ENCODE measurements around the gene LBX2.
"Not testable (repeated sequence)": the region's sequence is repeated elsewhere in the genome, so short reads cannot be mapped to it uniquely, and the experiment has no call there.

The LBX2 gene

DNA sequence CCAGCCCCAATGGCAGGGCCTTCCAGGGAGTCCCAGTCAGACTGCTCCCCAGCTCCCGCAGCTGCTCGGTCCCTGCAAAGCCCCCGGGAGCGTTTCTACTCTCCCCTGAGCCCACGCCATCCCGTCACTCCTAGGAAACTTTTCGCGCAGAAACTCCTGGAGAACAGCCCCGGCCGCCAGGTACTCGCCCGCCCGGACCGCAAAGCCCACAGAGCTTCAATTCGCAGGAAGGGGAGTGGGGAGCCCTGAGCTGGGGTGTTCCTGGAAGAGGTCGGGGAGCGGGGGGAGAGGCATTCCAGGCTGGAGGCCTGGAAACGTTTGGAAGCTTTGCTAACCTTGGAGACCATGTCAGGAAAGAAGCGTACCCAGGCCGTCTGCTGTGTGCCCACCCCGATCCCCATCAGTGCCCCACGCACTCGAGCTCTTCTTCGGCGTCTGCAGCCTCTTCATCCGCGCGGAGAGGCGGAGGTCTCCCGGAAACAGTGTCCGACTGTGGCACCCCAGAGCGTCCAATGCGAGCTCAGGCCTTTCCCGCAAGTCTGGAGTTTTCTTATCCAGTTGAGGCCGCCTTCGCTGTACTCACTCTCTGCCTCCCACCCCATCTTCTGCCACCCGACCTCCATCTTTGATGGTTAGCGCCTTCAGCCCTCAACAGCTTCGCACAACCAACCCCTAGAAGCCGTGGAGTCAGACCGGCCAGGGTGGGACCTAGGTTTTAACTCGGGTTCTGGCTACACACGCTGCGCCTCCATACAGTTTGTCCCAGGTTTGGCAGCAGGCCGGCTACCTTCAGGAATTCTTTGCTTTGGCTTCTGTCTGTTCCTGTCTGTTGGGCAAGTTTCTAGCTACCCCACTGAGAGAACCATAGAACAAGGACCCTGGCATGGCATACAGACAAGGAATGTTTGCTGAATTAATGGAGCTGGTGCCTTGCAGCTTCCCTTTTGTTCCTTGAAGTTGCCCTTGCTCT is 4.4 kb upstream of the LBX2 start:
- DNase-seq = no peak

DNA sequence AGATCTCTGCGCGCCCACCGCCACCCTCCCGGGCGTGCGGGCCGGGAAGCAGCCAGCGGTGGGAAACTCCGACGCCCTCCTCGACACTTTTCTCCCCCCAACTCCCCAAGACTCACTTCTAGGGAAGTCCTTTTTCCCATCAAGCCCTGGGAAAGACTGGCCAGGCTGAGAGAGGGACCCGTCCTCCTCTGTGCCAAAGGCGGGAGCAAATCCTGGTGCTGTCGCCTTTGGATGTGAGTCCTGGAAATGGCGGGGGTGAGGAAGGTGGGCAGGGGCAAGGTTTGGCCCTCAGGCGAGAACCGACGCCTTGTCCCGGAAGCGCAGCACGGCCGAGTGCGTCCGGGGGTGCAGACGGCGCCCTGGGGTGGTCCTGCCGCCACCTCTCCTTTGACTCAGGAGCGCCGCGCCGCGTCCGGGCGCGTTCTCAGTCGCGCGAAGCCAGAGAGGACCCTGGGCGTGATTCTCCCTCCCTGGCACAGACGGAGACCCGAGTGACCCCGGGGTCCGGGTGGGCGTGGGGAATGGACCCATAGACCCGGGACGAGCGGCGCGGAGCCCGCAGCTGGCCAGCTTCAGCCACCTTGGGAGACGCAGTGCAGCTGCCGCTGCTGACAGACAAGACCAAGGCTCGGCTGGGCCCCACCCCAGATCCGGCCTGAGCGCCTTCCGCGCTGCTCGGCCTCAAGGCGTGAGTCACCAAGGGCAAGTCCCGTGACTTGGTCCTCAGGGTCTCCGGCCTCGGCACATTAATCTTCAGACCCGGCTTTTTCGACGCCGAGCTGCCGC is 3.5 kb upstream of the LBX2 start:
- no peak for DNase-seq

DNA sequence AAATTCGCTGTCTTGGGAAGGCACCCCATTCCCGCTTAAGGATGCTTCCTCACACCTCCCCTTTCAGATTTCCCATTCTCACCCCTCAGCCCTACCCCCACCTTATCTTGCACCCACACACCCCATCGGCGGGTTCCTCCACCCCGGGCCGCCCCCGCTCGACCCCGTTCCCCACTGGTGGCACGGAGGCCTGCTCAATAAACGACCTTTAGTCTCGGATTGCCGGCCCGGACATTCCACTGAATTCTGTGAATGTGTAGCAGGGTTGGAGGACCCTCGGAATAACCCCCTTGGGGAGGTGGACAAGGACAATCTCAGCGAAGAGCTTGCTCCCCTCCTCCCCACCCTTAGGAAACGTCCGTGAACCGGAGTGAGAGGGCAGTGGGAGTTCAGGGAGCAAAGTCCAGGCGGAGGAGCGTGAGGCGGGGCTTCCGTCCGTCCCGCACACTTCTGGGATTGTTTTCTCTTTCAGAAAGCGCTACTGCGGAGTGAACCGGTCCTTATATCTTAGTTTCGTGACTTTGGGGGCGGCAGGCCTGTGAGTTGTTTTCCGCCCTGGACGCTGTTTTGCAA is 2.8 kb upstream of the LBX2 start:
- no peak for DNase-seq

DNA sequence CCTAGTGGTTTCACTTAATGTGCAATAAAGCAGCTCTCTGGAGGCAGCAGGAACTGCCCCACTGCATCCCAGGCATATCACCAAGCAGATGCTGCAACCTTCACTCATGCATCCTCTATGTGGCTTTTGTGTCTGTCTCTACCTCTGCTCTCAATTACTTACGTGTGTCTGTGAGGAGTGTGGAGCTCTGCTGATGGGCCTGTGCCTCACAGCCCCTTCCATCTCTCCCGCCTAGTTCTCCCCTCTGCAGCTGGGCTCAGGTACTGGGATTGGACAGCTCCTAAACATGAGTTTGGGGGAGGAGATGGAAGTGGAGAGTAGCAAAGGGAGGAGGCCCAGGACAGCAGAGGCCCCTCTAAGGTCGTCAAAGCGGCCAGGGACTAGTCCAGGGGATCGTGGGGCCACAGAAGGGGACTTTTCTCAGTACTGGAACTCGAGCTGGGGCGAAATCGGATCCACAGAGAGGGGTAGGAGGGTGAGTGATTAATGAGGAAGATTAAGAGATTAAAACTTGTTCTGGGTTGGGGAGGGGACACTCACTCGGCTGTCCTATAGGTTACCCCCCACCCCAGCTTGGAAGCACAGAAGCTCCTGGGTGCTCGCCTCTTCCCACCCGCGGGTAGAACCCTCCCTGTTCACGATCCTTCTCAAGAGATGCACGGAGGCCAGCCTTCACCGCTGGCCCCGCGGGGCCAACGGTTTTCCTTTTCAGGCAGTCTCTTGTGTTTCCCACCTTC is 2.1 kb upstream of the LBX2 start:
- no peak for DNase-seq

DNA sequence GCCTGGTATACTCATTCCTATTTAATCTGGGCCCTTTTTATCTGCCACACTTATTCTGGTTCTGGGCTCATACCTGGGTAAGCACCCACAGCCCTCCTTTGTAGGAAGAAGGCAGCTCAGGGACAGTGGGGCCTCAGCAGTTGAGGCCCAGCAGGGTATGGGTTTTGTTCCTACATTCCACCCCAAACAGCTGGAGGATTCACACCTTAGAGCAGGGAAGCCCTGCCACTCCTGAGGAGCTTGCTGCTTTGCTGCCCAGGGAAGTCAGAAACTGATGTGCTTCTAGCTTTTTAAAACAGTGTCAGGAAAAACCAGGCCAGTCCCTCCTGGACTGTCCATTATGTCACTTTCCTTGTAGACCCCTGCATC is 1.2 kb upstream of the LBX2 start:
- DNase-seq = no peak

DNA sequence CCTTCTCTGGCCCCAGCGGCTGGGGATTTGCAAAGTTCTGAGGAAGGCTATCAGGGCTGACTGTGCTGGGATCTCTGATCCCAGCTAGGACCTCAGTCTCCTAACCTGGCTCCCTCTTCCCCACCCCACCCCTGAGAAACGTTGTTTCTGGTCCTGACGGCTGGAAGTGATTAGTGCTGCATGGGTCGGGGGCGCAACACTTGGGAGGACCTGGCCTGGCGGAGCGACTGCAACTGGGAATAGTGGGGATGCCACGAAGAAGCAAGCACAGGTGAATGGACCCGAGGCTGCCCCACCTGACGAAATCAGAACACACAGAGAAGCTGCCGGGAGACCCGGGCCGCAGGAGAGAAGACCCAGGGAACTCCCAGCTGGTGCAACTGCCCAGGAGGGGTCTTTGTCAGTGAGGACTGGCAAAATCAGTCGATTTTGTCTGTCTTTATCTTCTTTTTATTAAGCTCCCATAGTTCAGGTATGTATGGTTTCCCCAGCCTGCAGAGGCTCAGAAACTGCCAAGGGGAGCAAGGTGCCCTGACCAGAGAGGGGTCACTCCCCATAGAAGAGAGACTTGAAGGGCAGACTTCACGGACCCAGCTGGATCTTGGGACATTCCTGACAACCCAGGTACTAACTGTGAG is 656 bp upstream of the LBX2 start:
- DNase-seq = no peak

DNA sequence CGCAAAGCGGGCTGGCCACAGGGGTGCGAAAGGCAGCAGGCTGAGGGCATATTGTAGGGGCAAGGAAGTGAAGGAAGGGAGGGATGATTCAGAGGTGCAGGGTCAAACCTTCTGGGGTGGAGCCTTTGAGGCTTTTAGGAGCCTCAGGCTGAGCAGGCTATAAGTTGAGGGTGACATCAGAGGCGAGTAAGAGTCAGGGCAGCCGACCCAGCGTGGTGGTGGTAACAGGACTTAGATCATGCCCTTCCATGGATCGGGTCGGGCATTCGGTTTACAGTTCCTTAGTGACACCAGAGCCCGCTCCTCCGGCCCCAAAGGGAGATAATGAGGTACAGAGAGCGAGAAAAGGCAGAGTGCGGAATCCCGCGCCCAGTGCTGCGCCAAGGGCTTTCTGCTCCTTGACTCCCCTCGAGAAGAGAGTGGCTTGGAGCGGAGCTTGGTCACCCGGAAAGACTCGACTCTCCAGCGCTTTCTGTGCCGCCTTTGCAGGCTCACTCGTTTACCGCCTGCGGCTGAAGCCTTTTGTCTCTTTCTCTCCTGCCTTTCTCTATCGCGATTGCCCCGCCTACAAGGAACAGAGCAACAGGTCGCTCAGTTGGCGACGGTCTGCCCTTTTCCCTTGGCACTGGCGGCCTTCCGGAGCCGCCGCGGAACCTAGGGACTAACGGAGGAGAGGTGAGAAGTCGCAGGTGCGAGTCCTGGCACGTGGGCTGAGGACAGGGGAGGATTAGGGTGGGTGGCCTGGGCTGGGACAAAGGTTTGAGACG is 720 bp downstream of the LBX2 start:
- DNase-seq = no peak

DNA sequence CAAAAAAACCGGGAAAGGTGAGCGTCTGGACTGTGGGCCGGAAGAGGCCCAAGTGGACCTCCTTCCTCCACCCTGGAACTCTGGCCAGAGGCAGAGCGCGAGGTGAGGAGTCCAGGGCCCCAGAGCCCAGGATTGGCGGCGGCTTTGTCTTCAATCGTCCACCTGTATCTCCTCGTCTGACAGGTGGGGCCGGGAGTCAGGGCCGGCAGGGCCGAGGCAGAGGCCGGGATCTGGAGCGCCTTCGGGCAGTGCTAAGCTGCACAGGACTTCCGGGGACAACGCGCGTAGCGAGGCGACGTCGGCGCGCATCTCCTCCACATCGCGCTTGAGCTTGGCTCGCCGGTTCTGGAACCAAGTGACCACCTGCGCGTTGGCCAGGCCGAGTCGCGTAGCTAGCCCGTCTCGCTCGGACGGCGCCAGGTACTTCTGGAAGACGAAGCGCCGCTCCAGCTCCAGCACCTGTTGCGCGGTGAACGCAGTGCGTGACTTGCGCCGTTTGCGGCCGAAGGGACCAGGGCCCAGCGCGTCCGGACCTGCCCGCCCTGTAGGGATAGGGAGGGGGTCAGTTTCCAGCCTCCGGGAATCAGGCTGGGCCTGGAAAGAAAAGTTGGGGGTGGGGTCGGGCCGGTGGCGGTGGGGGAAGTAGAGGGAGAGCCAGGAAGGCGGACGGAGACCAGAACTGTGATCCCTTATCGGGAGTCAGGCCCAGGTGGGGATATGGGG is 1.5 kb downstream of the LBX2 start:
- DNase-seq = no peak

DNA sequence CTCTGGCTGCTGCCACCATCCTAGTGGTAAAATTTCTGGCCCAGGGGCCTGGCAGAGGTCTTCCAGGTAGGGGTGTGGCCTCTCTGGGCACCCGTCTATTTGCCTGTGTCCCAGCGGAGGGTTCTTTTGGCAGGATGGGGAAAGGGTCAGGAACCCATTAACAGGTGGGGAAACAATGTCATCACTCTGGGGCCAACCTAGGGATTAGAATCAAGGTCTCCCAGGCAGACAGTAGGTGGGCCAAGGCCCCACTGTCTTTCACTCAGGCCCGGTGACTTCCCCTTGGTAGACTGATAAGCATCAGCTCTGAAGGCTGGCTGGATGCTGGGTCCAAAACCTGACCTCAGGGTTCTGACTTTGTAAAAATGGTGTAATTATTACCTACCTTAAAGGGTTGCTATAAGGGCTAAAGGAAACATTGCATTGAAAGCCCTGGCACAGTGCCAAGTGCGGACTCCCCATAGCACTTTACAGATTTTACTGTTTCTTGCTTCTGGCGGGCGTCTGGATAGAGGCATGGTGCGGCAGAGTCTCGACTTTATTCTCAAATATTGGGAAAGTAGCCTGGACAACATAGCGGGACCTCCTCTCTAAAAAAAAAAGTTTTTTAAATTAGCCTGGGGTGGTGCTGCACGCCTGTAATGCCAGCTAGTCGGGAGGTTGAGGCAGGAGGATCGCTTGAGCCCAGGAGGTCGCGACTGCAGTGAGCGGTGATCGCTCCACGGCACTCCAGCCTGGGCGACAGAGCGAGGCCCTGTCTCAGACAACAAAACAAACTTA is 2.2 kb downstream of the LBX2 start:
- DNase-seq = no peak

DNA sequence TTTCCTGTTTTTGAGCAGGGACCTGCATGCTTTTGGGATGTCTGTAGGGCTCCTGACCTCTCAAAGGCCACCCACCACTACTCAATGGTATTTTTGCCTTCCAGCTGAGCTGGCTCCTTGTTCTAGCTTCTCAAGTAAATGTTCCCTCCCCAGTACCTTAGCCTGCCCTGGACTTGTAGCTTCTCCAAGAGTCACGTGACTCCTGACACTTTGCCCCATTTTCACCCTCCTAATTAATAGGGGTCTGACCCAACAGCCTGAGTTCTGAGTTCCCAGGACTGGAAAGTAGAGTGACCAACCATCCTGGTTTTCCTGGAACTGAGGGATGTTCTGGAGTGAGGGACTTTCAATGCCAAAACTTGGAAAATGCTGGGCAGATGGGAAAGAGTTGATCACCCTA is 4.0 kb downstream of the LBX2 start:
- DNase-seq = no peak

DNA sequence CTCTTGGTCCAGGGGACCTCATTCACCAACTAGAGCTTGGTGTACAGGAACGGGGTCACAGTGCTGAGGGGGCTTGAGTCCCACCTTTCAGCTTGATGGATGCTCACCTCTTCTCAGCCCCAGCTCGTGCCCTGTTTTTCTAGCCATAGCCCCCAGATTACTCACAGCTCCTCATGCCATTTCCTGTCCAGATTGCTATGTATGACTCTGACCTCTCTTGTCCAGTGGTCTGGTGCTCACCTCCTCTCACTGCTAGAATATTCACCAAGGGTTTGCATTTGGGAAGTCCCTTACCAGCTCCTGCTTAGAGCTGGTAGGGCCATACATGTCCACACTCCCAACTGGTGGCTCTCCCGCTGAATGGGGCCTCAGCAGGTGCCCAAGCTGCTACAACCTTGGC is 5.9 kb downstream of the LBX2 start:
- no peak for DNase-seq

DNA sequence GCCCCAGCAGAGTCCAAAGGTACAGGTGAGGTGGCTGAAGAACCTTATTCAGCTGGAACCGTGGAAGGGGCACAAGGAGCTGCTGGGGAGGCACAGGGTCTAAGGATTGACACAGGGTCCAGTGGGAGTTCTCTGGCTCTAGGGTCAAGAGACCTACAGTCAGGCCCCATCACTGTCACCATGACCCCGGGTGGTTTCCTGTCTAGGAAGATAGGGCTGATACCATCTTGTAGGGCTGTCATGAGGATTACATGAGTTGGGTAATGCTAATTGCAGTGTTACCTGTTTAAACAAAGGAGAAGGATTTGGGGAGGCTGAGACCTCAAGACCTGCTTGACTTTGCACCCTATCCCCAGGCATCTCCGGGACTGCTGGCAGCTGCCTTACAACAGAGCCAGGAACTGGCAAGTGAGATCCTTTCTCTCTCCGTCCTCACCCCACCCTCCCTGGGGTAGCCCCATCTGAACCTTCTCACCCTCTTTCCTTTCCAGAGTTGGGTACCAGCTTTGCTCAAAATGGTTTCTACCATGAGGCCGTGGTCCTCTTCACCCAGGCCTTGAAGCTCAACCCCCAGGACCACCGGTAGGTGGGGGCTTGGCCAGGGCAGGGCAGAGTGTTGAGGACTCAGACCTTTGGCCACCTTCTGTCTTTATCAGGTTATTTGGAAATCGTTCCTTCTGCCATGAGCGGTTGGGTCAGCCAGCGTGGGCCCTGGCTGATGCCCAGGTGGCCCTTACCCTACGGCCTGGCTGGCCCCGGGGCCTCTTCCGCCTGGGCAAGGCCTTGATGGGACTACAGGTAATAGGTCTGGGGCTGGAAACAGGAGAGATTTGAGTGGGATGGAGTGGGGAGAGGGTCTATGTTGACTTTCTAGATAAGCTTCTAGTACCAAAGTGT is 7.5 kb downstream of the LBX2 start:
- DNase-seq = no peak

DNA sequence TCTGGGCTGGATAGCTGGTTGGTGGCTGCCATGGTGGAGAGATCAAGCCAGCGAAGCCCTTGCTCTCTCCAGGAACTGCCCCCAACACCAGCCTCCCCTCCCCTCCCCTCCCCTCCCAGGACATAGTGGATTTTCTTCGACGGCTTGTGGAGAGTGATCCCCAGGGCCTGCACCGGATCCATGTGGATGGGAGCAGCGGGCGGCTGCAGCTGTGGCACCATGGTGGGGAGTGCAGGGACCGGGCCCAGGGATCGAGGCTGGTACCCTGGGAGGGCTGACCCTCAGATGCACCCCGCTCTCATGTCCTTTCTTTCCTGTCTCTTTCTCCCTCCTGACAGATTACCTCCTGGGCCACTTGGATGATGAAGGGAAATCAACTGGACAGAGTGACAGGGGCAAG is 9.5 kb downstream of the LBX2 start:
- no peak for DNase-seq

DNA sequence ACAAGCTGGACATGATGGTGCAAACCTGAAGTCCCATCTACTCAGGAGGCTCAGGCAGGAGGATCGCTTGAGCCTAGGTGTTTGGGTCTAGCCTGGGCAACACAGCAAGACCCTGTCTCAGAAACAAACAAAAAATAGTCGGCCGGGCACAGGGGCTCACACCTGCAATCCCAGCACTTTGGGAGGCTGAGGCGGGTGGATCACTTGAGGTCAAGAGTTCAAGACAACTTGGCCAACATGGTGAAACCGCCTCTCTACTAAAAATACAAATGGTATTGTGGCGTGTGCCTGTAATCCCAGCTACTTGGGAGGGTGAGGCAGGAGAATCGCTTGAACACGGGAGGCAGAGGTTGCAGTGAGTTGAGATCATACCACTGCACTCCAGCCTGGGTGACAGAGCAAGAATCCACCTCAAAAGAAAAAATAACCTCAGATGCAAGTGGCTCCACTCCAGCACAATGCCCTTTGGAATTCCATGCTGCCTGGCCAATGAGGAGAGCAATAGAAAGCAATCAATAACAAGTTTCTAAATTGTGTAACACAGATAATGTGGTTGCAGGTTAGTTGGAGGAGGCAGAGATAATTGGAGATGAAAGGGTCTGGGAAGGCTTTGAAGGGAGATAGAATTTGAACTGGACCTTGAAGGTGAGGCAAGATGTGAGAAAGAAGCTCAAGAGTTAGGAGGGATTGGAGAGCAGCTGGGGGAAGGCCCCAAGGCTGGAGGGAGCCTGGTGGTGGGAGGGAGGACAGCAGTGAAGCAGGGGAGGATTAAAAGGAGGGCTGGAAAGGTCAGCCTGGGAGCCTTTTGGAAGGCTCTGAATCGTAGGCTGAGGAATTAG is 10.5 kb downstream of the LBX2 start:
- DNase-seq = no peak

DNA sequence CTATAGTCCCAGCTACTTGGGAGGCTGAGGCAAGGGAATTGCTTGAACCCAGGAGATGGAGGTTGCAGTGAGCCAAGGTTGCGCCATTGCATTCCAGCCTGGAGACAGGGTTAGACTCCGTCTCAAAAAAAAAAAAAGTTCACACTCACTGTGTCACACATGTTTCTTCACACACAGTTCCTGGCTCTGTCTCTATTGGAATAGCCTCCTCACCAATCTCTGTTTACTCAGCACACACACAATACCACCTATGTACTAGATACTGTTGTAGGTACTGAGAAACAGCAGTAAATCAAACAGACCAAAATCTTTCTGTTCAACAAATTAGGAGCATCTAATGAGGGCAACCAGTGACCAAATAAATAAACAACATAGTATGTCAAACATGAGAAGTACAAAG is 13.3 kb downstream of the LBX2 start:
- no peak for DNase-seq

DNA sequence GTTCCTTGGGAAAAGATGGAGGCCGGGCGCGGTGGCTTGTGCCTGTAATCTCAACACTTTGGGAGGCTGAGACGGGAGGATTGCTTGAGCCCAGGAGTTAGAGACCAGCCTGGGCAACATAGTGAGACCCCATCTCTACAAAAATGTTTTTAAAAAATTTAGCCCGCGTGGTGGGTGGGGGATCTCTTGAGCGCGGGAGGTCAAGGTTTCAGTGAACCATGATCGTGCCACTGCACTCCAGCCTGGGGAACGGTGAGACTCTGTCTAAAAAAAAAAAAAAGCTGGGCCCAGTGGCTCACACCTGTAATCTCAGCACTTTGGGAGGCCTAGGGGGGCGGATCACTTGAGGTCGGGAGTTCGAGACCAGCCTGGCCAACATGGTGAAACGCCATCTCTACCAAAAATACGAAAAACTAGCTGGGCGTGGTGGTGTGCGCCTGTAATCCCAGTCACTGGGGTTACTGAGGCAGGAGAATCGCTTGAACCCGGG is 15.7 kb downstream of the LBX2 start:
- DNase-seq = not testable (repeated sequence)

DNA sequence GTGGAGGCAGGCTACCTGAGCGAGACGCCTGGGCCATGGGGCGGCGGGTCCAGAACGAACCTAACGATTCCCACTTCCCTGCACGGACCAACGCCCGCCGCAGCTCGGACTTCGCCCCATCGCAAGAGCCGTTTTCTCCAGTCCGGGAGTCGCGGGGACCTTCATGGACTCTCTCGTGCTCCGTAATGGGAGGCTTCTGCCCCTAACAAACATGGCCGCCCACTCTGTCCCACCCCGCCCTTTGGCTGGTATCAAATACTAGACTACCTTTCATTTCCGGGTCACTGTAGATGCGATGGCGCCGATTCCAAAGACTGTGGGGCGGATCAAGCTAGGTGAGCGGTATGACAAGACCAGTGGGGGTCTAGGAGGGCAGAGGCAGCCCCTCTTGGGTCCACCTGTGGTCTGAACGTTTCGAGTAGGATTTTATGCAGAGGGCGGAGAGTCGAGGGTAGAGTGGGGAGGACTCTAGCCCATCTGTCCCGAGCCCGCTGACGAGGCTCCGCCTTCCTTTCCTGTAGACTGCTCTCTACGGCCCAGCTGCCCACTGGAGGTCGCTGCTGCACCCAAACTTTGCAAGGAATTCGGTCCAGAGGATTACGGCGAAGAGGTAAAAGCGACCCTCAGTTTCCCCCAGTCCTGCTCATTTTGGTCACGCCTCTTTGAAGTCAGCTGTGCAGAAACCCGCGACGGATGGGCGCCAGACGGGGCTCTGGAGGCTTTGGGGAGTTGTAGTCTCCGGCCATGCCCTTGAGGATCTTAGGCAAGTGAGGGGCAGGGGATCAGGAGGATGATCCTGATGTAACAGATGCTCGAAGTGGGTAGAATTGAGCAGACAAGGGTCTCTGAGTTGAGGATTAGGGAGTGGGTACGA is 16.4 kb downstream of the LBX2 start, which contains the start of the genes CCDC142 and TTC31:
CCDC142 (minus strand) TSS at position 198 of the 874 bp plus-strand sequence; CDS start at position 37, 161 bp downstream.
TTC31 (plus strand) TSS at position 281 of the 874 bp plus-strand sequence; CDS start at position 296, 15 bp downstream.
- DNase-seq = peak; percentile 87

Measured in NCI-H1092 (cell line).